CD4-positive, alpha-beta T cell treated with Interleukin-6 at 100 ng/mL for 8 hours (primary cell): ENCODE results near the gene ANGPTL2.

Experiments used
- DNase-seq: peaks from one replicate; pipeline ENCODE4 v3.0.0-alpha.2; 2020; ENCODE audit warnings: mixed read lengths, low spot score

Gene ANGPTL2

GRCh38 chr9:127049581-127049980 is 72.9 kb downstream of the ANGPTL2 start:
- DNase-seq: no peak

GRCh38 chr9:127049044-127049443 is 73.4 kb downstream of the ANGPTL2 start:
- peak; percentile 56 for DNase-seq

GRCh38 chr9:127047971-127048370 is 74.5 kb downstream of the ANGPTL2 start:
- no peak for DNase-seq

- no peak for DNase-seq
Measured at GRCh38 chr9:127045148-127045547, 77.3 kb downstream of the ANGPTL2 start.

GRCh38 chr9:127039492-127039891 is 82.9 kb downstream of the ANGPTL2 start:
- no peak for DNase-seq

GRCh38 chr9:127038531-127038930 is 83.9 kb downstream of the ANGPTL2 start:
- no peak for DNase-seq
